GM19324 (cell line): ENCODE measurements around the gene SGK1.
"Not testable (repeated sequence)": the region's sequence is repeated elsewhere in the genome, so short reads cannot be mapped to it uniquely, and the experiment has no call there.

Experiments used
- ATAC-seq: cut with Tn5 transposase; IDR thresholded peaks from one replicate; pipeline ENCODE4 v1.9.1; 2021; ENCODE audit warnings: mild to moderate bottlenecking, moderate library complexity; ENCODE audit not compliant: unreplicated experiment, low FRiP score

Gene SGK1

DNA sequence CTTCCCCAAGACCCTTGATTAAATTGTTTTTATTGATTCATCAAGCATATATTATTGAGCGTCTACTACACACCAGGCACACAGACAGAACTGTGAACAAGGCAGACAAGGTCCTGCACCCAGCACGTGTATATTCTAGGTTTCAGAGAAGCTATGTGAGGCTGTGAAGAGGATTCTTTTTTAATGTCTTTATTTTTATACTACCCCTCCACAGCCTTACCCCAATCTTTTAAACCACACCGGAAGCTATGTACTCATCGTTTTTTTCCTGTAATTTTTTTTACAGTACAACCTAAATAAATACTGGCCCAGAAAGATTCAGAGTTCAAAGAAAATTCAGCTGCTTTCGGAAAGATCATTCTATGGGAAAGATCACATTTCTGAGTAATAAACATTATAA lies 10.0 kb downstream of the SGK1 start:
- no peak for ATAC-seq

DNA sequence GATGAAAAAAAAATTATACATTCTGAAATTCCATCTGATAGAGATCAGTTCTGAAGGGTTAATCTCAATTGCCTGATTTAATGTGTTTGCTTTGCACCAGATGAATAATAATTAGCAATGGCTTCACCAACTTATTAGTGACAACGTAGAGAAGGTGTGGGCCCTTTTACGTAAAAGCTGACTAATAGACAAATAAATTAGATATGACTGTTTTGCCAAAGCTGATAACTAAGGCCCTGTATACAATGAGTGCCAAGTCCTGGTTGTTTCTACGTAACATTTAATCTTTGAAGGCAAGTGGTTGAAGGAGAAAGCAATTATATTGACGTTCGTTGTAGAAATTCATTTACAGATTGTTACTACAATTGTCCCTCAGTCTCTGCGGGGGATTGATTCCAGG lies 10.8 kb downstream of the SGK1 start:
- ATAC-seq: no peak

- ATAC-seq: not testable (repeated sequence)
Observed at GRCh38 chr6:134304381-134304780, 13.5 kb downstream of the SGK1 start.

DNA sequence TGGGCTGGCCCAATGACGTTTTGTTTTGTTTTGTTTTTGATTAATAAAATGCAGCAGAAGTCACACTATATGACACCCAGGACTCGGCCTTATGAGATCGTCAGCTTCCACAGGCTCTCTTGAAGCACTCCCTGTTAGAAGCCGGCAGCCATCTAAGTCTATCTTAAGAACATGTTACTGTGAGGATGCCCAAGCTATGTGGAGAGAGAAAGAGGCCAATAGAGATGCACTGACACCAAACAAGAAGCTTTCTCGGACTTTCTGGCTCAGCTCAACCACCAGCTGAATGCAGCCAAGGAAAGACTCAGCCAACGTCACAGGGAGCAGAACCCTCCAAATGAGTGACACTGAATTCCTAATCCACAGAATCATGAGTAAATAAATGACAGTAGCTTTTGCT lies 14.0 kb downstream of the SGK1 start:
- no peak for ATAC-seq

- no peak for ATAC-seq
Observed at GRCh38 chr6:134299236-134299635, 18.7 kb downstream of the SGK1 start.

DNA sequence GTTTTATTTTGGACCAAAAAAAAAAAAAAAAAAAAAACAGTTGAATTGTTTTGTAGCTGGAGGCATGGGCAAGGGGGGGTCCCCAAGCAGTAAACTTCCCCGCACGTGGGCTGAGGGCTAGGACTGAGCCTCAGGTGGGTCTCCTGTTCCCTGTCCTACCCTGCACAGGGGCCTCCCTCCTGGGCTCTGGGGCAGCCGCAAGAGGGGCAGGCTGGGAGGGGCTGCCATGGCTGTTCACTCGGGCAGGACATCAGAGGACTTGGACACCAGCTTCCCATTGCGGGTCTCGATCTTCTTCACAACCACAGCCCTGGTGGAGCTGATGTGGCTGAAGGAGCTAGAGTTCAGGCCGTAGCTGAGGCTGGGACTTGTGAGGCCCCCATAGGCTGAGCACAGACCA lies 21.1 kb downstream of the SGK1 start:
- no peak for ATAC-seq

DNA sequence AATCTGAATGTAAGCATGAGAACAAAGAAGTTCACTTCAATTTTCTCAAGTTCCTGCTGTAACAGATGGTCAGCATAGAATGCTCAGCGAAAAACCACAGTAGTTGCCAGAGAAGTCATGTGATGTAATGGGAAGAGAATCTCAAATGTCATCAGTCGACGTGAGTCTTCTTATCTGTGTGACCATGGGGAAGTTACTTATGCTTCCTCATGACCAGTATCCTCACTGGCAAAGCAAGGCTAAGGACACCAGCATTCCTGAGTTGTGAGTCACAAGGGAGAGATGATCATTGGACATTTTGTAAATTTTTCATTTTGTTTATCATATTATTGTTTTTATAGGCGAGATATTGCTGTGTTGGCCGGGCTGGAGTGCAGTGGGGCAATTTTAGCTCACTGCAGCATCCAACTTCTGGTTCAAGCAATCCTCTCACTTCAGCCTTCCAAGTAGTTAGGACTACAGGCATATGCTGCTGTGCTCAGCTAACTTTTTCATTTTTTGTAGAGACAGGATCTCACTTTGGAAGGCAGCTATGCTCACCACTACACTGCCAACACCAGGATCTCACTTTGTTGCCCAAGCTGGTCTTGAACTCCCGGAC lies 21.9 kb downstream of the SGK1 start:
- no peak for ATAC-seq

DNA sequence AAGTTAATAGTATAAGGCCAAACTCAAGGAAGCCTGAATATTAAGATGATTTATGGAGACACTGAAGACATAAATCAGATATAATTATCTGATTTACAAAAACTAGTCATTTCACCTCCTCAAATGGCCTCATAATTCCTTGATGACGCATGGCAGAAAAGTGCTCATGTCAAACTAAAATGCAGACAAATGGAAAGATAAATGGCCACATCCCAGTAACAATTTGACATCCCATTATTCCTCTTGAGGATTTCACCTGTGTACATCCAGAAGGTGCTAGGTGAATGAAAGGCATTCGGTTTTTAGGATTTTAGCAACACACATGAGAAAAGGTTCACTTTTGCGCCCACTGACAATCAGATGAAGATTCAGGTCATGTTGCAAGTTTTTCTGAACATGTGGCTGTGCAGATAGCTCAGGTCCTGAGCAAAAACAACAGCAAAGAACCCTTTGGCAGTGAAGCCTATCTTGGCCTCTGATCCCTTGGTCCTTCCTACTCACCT lies 24.2 kb downstream of the SGK1 start:
- ATAC-seq: no peak

DNA sequence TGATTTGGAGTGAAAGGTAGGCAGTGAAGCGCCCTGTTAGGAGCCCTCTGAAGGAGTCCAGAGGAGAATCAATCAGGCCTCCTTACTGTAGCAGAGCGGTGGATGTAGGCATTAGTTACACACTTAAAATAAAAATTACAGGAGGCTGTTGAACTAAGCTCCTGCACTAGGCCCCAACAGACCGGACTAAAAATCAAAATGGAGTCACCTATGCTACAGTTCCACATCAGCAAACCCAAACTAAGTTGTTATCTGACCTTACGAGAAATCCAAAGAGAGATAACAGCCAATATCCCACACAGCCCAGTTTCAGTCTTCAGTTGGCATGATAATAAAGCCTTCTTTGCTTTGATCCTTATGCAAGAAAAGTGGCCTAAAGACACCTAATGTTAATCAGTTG lies 26.8 kb downstream of the SGK1 start:
- ATAC-seq: no peak

DNA sequence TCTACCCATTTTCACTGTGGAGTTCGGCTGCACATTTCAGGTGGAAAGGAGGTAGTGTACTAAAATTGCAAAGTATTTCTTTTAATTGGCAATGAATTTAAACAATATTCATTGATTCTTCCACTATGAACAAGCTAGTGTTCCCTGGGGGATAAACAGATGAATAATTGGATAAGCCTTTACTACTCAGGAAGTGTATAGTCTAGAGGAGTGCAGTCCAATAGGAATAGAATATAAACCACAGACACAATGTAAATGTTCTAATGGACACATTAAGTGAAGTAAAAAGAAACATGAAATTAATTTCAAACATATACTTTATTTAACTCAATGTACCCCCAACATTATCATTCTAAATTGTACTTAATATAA lies 28.7 kb downstream of the SGK1 start:
- ATAC-seq: no peak

DNA sequence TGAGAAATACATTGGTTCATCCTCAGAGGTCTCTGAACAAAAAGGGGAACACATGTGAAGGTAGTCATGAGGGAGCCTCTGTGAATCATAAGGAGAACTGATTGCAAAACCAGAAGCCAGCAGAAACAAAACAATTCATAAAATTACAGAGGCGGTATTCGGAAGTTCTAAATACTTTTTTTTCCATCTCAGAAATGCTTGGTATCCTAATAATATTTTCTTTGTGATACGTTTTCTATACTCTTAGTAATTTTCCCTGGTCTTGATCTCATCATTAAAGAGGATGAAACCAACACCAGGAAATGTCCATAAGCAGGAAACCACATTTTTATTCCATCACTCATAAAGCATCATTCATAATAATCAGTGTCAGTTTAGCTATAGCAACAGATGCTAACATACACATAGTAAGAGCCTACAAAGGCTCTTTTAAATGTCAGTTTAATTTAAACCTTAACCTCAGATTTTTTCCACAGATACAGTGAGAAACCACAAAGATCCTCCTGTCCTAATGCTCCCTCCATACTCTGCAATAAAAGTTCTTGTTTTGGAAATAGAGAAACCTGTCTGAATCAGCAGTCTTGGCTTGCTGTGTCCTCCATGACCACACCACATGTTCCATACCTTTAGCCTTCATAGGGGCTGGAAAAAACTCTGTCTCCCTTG lies 29.2 kb downstream of the SGK1 start:
- ATAC-seq: no peak

GRCh38 chr6:134287859-134288537 lies 29.9 kb downstream of the SGK1 start:
- ATAC-seq: no peak

- ATAC-seq: no peak
Observed at GRCh38 chr6:134282816-134283215, 35.1 kb downstream of the SGK1 start.

DNA sequence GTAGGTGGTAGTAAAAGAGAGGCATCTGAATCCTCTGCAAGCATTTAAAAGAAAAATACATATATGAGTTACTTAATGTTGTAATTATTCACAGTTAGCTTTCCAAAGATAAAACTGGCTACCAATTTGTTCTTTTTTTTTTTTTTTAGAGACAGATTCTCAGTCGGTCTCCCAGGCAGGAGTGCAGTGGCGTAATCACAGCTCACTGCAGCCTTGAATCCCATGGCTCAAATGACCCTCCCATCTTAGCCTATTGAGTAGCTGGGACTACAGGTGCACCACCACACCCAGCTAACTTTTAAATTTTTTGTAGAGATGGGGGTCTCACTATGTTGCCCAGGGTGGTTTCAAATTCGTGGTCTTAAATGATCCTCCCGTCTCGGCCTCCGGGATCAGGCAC lies 36.5 kb downstream of the SGK1 start:
- no peak for ATAC-seq

GRCh38 chr6:134278000-134278399 lies 39.9 kb downstream of the SGK1 start:
- no peak for ATAC-seq

GRCh38 chr6:134276891-134277377 lies 41.0 kb downstream of the SGK1 start:
- ATAC-seq: not testable (repeated sequence)

DNA sequence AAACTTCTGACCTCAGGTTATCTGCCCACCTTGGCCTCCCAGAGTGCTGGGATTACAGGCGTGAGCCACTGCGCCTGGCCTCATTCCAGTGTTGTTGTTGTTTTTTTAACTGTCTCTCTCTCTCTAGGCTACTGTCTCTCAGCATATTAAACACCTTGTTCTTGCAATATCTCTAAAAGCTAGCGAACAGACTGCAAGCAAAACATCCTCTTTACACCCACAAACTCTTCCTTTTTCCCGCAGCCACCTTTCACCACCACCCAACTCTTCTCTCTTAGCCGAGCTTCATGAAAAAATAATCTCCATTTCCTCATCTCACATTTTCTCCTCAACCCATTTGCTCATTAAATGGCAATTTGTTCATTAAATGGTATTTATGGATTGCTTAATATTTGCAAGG lies 45.5 kb downstream of the SGK1 start:
- no peak for ATAC-seq

DNA sequence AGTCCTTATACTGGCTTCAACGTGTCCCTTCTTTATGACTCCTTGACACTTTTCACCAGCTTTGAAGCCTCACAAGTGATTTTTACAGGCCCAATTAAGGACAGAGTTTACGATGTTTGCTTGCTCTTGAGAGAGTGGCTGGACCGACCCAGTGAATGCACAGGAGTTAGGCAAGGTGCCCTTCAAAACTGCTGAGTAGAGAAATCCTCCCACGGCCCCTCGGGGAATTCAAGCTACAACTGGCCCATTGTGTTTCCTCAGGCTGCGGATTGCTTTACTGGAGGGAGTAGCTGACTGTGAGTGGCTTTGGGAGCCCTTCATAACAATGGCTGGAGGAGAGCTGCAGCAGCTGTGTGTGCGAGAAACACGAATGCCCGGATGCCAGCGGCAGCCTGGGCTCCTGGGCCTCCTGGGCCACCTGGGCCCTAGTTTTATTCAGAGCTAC lies 50.0 kb downstream of the SGK1 start:
- ATAC-seq: no peak

DNA sequence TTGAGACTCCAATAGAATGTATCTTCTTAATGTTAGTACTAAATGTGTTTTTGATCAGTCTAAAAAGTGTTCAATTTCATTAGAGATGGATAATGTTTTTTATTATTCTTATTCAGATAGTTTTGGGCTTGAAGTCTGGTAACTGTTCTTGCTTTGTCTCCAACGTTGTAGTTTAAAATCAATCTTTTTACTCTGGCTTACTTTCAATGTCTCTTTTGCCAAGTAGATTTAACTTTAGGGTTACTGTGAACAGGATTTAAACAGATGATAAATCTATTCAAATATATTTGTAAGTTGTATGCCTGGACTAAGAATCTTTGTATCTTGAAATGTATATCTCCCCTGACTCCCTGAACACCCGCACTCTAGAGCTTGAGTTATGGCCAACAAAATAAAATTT lies 51.1 kb downstream of the SGK1 start:
- ATAC-seq: no peak

- no peak for ATAC-seq
Observed at GRCh38 chr6:134261766-134262165, 56.1 kb downstream of the SGK1 start.

DNA sequence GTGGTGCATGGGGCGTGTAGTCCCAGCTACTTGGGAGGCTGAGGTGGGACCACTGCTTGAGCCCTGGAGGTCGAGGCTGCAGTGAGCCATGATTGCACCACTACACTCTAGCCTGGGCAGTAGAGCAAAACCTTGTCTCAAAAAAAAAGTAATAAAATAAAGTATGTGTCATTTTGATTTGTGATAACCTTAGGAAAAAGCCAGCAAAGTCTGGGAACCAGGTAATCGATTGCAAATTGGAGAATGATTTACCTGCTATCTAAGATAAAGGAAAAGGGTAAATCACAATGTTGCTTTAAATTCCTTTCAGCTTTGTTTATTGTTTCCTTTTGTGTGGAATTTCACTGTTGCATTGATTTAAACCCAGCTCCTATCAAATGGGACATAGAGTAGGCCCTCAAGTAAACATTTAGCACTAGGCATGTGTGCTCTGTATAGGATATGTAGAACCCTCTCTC lies 59.0 kb downstream of the SGK1 start:
- no peak for ATAC-seq

GRCh38 chr6:134257516-134257915 lies 60.4 kb downstream of the SGK1 start:
- ATAC-seq: no peak
